A549 treated with CpdA at 1 μM for 4 hours (cell line): Measurements from ENCODE around the gene SPRYD3. TPM values are rescaled to one million over a fixed set of nuclear protein-coding genes. Genes with fewer than 3 reads are reported as not detected.

Experiments used
- total RNA-seq: library from RNA; stranded (reverse); fragments of 200-300 nt; extraction: Qiagen RNA extraction; gene quantifications from 5 replicates; pipeline ENCODE4 v1.2.3, GENCODE V29; 2022; ENCODE audit warnings: low read depth

SPRYD3 gene
- total RNA-seq: 33.3 to 38.3 TPM (median 38.0 TPM) in 5 replicates

GRCh38 chr12:53079226-53080117 is at the start of gene SPRYD3:
Gene SPRYD3, minus strand, starts transcription at chr12:53079390. Its CDS starts 57 bp downstream, at chr12:53079333.

GRCh38 chr12:53102883-53103807 is 24.0 kb upstream of the SPRYD3 start, which contains the start of gene SOAT2:
Gene SOAT2, plus strand, starts transcription at chr12:53103486. Its CDS starts 92 bp downstream, at chr12:53103578.

GRCh38 chr12:53097564-53098353 is 18.6 kb upstream of the SPRYD3 start, which contains the start of gene IGFBP6:
Gene IGFBP6, plus strand, starts transcription at chr12:53097667. Its CDS starts 51 bp downstream, at chr12:53097718.

GRCh38 chr12:53049571-53050318 is 29.4 kb downstream of the SPRYD3 start, which contains the start of gene TNS2:
Gene TNS2, plus strand, starts transcription at chr12:53050065. Its CDS starts 121 bp downstream, at chr12:53050186.

Other genes starting within 250 kb of the SPRYD3 start
- 0.09 to 0.22 TPM (median 0.16 TPM) in 4 of 5 replicates, not detected in the other for gene KRT79, start 245.1 kb downstream of the SPRYD3 start, total RNA-seq
- 0.06 TPM in 1 of 5 replicates, not detected in the others for gene KRT78, start 230.4 kb downstream of the SPRYD3 start, total RNA-seq
- 2,787 to 3,378 TPM (median 3,286 TPM) in 5 replicates for gene KRT8, start 174.3 kb downstream of the SPRYD3 start, total RNA-seq
- gene KRT18, start 130.3 kb downstream of the SPRYD3 start, total RNA-seq: 1,942 to 2,363 TPM (median 2,341 TPM) in 5 replicates
- 250 to 461 TPM (median 286 TPM) in 5 replicates for gene EIF4B, start 72.9 kb downstream of the SPRYD3 start, total RNA-seq
- 11.2 to 16.8 TPM (median 13.0 TPM) in 5 replicates for gene TNS2, start 29.3 kb downstream of the SPRYD3 start, total RNA-seq
- 148 to 241 TPM (median 237 TPM) in 5 replicates for gene IGFBP6, start 18.3 kb upstream of the SPRYD3 start, total RNA-seq
- gene SOAT2, start 24.1 kb upstream of the SPRYD3 start, total RNA-seq: 0.17 to 0.24 TPM (median 0.21 TPM) in 4 of 5 replicates, not detected in the other
- 13.0 to 17.4 TPM (median 14.9 TPM) in 5 replicates for gene ZNF740, start 101.3 kb upstream of the SPRYD3 start, total RNA-seq
- gene CSAD, start 101.5 kb upstream of the SPRYD3 start, total RNA-seq: 4.3 to 7.9 TPM (median 5.4 TPM) in 5 replicates
- 0.29 to 0.56 TPM (median 0.45 TPM) in 5 replicates for gene ITGB7, start 127.9 kb upstream of the SPRYD3 start, total RNA-seq
- gene RARG, start 152.8 kb upstream of the SPRYD3 start, total RNA-seq: 25.8 to 32.8 TPM (median 30.4 TPM) in 5 replicates
- gene ESPL1, start 188.9 kb upstream of the SPRYD3 start, total RNA-seq: 18.7 to 21.3 TPM (median 19.6 TPM) in 5 replicates
- gene PFDN5, start 216.2 kb upstream of the SPRYD3 start, total RNA-seq: 469 to 566 TPM (median 535 TPM) in 5 replicates
- 75.0 to 112 TPM (median 95.8 TPM) in 5 replicates for gene MYG1, start 220.3 kb upstream of the SPRYD3 start, total RNA-seq
- 77.3 to 86.9 TPM (median 80.2 TPM) in 5 replicates for gene AAAS, start 242.2 kb upstream of the SPRYD3 start, total RNA-seq